Psoas muscle (tissue), 8 donors: Measurements from ENCODE around the gene SH3RF3. TPM values are rescaled to one million over a fixed set of nuclear protein-coding genes. Genes with fewer than 3 reads are reported as not detected.

Experiments used
- ATAC-seq, 4 donors: fragments of 200-7000 bp; cut with Tn5 transposase; one replicate each; pipeline ENCODE4 v1.9.1; 2020; ENCODE audit warnings: moderate library complexity in 3 of 4, mild to moderate bottlenecking in 2 of 4
- DNase-seq, 2 donors: peaks; one replicate each; pipeline ENCODE4 v3.0.0-alpha.2; 2020
- H3K27ac ChIP-seq: fragments of 200-600 bp; one replicate; pipeline ENCODE4 v1.8.0; 2022
- H3K27me3 ChIP-seq, 3 donors: fragments of 200-600 bp in 1 of 3; one replicate each; pipeline versions ENCODE4 v1.6.1 to v1.8.0; 2013 to 2022; ENCODE audit warnings: low read length in 2 of 3, mild to moderate bottlenecking in 2 of 3, moderate library complexity in 1 of 3; ENCODE audit not compliant: insufficient read depth in 3 of 3
- H3K36me3 ChIP-seq, 2 donors: fragments of 200-600 bp in 1 of 2; one replicate each; pipeline versions ENCODE4 v1.6.1 to v1.8.0; 2013 to 2022; ENCODE audit warnings: low read depth in 1 of 2, mild to moderate bottlenecking in 1 of 2, moderate library complexity in 1 of 2; ENCODE audit not compliant: insufficient read depth in 1 of 2
- H3K4me1 ChIP-seq: fragments of 200-600 bp; one replicate; pipeline ENCODE4 v1.8.0; 2022
- H3K4me3 ChIP-seq: fragments of 200-600 bp; one replicate; pipeline ENCODE4 v1.8.0; 2022; ENCODE audit warnings: mild to moderate bottlenecking
- H3K9me3 ChIP-seq: fragments of 200-600 bp; one replicate; pipeline ENCODE4 v1.8.0; 2022
- WGBS, 3 donors: extraction: QIAGEN DNeasy Blood & Tissue Kit; methylation state at CpG; one replicate each; pipeline versions ENCODE4 v1.1.6 to v1.1.7; 2013; 5-methylcytosine and 5-hydroxymethylcytosine counted together
- intact Hi-C, 2 donors: fragments of 100-400 bp; cut with DNase I; formaldehyde crosslinking; loops; one replicate each; pipeline versions ENCODE4 v1.11.0 to v1.14.2; 2022
- polyA plus RNA-seq, 3 donors: library from polyadenylated mRNA; stranded (reverse); fragments of 200-250 nt; gene quantifications; one replicate each; pipeline ENCODE4 v1.2.3, GENCODE V29; 2013
- total RNA-seq, 4 donors: library from RNA; stranded (reverse); fragmentation: NEBNext Ultra II Directional in 2 of 4; extraction: Animal tissue kit (Norgen Biotek cat#: 25700) in 2 of 4; gene quantifications; one replicate each; pipeline versions ENCODE4 v1.2.1 to v1.2.4, GENCODE V29; 2021 to 2023
- TF ChIP-seq, protein P1 (sequence below): fragments of 200-600 bp; IDR thresholded peaks from one replicate; pipeline ENCODE4 v1.8.0; 2022; ENCODE audit warnings: antibody characterized with exemption
- donor health status: healthy with polysubstance abuse.
- donor health status: DM: no; HTN: no; CAD: no; lungs with moderate emphysema.
- donor health status: Bipolar disorder and iron deficiency.
- donor health status: healthy.
- donor health status: DM: yes; HTN: yes; CAD: no.
- donor health status: DM: no; HTN: no; CAD: no.
- donor health status: DM: no; HTN: no; CAD: no.
- donor health status: DM: yes; HTN: yes; CAD: no.

SH3RF3 gene
- total and polyA plus RNA-seq, 7 donors: 4.6 to 27.0 (median 9.0) TPM

DNA sequence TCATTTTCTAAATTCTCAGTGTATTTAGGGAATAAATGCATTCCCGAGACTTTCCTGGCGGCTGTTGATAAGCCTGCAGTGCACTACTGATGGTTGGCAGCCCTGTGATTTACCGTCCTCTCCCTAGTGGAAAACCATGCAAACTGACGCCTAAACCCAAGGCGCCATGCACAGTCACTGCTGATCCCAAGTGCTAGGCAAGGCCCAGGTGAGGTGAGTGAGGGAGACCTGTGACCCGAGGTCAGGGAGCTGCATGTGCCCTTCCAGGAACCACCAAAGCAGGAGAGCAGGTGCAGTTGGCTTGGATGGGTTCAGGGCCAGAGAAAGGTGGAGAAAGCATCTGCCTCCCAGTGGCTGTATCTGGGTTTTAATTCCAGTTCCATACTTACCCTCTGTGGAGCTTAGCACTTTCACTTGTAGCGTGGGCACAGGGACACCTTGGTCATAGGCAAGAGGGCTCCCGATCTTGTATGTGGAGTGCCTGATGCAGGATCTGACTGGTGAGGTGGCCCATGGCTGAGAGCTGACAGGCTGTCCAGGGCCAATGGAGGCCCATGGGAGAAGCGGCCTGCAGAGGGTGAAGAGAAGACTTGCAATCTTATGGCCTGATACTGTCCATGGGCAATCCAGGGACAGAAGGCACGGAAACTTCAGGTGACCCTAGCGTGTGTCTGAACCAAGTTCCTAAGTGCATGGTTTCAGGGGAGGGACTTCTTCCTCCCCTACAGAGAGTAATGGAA lies 131.3 kb downstream of the SH3RF3 start:
- no peak for ATAC-seq
- H3K9me3 ChIP-seq: no peaks in the 10 kb centered on the region
- H3K4me3 ChIP-seq: no peak overlapping the region
- H3K27me3 ChIP-seq: no peaks in the 10 kb centered on the region
- intact Hi-C loops: no loop called here
- H3K27ac ChIP-seq: no peak overlapping the region
- TF ChIP-seq, protein P1, sequence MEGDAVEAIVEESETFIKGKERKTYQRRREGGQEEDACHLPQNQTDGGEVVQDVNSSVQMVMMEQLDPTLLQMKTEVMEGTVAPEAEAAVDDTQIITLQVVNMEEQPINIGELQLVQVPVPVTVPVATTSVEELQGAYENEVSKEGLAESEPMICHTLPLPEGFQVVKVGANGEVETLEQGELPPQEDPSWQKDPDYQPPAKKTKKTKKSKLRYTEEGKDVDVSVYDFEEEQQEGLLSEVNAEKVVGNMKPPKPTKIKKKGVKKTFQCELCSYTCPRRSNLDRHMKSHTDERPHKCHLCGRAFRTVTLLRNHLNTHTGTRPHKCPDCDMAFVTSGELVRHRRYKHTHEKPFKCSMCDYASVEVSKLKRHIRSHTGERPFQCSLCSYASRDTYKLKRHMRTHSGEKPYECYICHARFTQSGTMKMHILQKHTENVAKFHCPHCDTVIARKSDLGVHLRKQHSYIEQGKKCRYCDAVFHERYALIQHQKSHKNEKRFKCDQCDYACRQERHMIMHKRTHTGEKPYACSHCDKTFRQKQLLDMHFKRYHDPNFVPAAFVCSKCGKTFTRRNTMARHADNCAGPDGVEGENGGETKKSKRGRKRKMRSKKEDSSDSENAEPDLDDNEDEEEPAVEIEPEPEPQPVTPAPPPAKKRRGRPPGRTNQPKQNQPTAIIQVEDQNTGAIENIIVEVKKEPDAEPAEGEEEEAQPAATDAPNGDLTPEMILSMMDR: no peak
- H3K4me1 ChIP-seq: peaks cover 48% of the 10 kb centered on the region
- no peak for DNase-seq
- no peaks in the 10 kb centered on the region for H3K36me3 ChIP-seq
- WGBS, 3 donors: 86 to 96% (median 91%) methylated on average over 11 of the region's 11 CpGs

DNA sequence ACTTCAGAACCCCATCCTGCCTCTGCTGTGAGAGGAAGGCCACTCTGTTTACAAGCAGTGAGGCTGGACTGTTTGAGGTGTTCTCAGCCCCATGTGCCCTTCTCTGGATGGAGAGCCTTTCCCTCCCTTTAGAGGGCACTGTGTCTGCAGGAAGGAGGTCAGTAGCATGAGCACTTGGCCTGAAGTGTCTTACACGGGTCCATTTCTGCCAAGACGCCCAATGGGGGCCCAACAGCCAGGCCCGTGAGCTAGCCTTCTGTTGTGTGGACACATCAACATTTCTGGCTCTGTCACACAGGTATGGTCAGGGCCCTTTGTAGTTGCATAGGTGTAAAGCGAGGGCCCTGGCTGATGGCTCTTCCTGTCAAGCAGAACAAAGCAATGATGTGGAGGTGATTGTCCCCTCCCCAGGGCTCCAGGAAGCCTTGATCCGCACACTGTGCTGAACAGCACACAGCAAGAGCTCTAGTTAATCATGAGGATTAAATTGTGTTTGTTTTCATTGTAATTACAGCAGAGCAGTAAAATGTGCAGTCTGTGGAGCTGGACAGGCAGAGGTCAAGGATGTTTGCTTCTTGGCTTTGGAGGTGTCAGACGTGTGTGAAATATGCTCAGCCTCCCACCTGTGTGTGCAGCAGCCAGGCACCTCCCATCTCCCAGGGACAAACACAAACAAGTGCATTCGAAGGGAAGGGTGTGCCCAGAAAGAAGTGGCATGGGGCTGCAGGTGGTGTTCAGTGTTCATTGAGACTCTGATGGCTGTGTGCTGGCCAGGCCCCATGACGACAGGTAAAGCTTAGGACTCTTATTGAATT lies 132.1 kb downstream of the SH3RF3 start:
- no peak for ATAC-seq
- Histone ChIP-seq H3K4me1 (peaks cover 52% of the 10 kb centered on the region), H3K27me3 (no peaks in the 10 kb centered on the region), H3K36me3 (no peaks in the 10 kb centered on the region), H3K9me3 (no peaks in the 10 kb centered on the region), H3K4me3 (no peak overlapping the region), H3K27ac (no peak overlapping the region)
- no peak for DNase-seq
- 72 to 81% (median 80%) methylated on average over 8 of the region's 8 CpGs for WGBS, 3 donors
- TF ChIP-seq, protein P1: no peak
- intact Hi-C loops: no loop called here

DNA sequence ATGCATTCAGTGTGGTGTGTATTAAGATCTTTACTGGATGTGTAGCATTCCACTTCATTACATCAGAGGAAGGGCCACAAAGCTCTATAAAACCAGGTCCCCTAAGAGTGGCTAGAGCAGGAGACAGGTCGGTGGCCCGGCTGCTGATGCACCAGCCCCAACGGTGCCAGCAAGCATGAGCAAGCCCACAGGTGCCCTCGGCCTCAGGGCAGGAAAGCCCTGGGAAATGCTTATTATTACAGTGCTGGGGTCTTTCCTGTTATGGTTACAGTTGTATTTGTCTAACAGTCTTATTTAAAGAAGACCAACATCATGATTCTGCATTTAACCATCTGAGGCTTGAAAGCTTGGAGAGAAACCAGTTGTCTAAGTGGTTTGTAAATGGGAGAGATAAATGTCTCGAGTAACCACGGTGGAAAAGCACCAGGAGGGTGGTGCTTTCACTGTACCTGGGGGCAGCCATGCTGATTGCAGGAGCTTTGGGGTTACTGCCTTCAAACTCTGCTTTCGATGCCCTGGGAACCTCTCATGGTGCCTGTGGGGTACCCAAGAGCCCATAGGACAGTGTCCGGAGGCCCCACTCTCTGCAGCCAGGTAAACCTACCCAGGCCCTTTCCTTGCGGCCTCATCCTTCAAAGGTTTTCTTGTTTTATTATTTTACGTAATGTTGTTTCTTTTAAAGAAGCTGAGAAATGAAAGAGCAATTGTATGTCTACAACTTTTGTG lies 133.1 kb downstream of the SH3RF3 start:
- WGBS, 3 donors: 91 to 97% (median 94%) methylated on average over 10 of the region's 10 CpGs
- ATAC-seq: no peak
- DNase-seq: no peak
- Histone ChIP-seq H3K36me3 (no peaks in the 10 kb centered on the region), H3K4me1 (peaks cover 48% of the 10 kb centered on the region), H3K27ac (no peak overlapping the region), H3K27me3 (no peaks in the 10 kb centered on the region), H3K9me3 (no peaks in the 10 kb centered on the region), H3K4me3 (no peak overlapping the region)
- intact Hi-C loops: no loop called here
- TF ChIP-seq, protein P1: no peak

DNA sequence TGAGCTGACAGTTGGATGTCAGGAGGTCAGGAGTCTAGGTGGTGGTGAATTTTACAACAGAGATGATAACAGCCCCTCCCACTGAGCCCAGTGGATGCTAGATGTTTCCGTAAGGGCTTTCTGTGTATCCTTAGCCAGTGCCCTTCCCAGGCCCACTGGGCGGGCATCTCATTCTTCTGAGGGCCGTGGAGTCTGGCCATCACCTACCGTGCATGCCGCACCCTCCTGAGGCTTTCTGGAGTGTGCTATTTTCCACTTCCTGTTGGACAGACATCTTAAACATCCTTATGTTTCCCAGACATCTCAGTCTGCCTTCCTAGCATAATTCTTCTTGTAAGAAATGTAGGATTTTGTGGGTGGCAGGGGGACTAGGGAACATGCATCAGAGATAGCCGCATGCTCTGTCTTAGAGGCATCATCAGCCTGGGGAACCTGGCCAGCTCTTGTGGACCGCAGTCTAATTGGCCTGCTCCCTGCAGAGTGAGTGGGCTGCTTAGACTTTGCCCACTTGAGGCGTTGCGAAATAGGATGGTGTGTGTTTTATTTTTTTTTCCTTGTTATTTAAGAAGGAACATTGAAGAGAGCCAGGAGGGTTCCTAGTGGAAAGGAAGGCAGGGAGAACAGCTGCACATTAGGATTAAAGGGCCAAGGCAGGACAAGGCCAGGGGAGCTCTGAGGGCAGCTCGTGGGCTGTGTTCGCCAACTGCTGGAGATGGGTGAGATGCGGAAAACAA lies 135.8 kb downstream of the SH3RF3 start:
- intact Hi-C loops: no loop called here
- ATAC-seq (peak in 3 of 4 donors; percentile 34 to 49 (median 42)), DNase-seq (peak in 1 of 2 donors; percentile 70)
- Histone ChIP-seq H3K27ac (no peak overlapping the region), H3K27me3 (no peaks in the 10 kb centered on the region), H3K4me1 (peaks cover 25% of the 10 kb centered on the region), H3K4me3 (no peak overlapping the region), H3K9me3 (no peaks in the 10 kb centered on the region), H3K36me3 (no peaks in the 10 kb centered on the region)
- WGBS, 3 donors: 45 to 63% (median 56%) methylated on average over 12 of the region's 12 CpGs
- TF ChIP-seq, protein P1: no peak
